ENCODE measurements around the gene PACS1.

GRCh38 chr11:66263231-66263630, 193.2 kb downstream of the PACS1 start:
- TF ChIP-seq, protein P1, sequence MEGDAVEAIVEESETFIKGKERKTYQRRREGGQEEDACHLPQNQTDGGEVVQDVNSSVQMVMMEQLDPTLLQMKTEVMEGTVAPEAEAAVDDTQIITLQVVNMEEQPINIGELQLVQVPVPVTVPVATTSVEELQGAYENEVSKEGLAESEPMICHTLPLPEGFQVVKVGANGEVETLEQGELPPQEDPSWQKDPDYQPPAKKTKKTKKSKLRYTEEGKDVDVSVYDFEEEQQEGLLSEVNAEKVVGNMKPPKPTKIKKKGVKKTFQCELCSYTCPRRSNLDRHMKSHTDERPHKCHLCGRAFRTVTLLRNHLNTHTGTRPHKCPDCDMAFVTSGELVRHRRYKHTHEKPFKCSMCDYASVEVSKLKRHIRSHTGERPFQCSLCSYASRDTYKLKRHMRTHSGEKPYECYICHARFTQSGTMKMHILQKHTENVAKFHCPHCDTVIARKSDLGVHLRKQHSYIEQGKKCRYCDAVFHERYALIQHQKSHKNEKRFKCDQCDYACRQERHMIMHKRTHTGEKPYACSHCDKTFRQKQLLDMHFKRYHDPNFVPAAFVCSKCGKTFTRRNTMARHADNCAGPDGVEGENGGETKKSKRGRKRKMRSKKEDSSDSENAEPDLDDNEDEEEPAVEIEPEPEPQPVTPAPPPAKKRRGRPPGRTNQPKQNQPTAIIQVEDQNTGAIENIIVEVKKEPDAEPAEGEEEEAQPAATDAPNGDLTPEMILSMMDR (IDR thresholded peaks at IDR 0.05), result no peak
- no peak for TF ChIP-seq POLR2AphosphoS5 (IDR thresholded peaks at IDR 0.05)

Data from breast epithelium (tissue), 3 donors.